Measurements from ENCODE around the gene FOXRED2.

DNA sequence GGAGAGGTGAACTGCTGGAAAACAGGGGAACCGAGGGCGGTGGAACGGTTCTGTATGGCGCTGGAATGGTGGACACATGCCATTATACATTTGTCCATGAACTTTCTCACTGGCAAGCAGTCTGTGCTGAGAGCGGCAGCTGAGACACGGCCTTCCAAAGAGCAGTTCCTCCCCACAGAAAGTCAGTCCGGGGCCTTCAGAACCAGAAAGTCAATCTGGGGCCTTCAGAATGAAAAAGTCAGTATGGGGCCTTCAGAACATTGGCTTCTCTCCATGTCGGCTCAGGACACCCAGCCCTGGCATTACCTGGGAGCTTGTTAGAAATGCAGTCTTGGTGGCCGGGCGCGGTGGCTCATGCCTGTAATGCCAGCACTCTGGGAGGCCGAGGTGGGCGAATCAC lies 34.2 kb downstream of the FOXRED2 start:
- TF ChIP-seq, protein P1, sequence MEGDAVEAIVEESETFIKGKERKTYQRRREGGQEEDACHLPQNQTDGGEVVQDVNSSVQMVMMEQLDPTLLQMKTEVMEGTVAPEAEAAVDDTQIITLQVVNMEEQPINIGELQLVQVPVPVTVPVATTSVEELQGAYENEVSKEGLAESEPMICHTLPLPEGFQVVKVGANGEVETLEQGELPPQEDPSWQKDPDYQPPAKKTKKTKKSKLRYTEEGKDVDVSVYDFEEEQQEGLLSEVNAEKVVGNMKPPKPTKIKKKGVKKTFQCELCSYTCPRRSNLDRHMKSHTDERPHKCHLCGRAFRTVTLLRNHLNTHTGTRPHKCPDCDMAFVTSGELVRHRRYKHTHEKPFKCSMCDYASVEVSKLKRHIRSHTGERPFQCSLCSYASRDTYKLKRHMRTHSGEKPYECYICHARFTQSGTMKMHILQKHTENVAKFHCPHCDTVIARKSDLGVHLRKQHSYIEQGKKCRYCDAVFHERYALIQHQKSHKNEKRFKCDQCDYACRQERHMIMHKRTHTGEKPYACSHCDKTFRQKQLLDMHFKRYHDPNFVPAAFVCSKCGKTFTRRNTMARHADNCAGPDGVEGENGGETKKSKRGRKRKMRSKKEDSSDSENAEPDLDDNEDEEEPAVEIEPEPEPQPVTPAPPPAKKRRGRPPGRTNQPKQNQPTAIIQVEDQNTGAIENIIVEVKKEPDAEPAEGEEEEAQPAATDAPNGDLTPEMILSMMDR (IDR thresholded peaks at IDR 0.05) = no peak
- TF ChIP-seq, protein P2, sequence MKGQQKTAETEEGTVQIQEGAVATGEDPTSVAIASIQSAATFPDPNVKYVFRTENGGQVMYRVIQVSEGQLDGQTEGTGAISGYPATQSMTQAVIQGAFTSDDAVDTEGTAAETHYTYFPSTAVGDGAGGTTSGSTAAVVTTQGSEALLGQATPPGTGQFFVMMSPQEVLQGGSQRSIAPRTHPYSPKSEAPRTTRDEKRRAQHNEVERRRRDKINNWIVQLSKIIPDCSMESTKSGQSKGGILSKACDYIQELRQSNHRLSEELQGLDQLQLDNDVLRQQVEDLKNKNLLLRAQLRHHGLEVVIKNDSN (IDR thresholded peaks at IDR 0.05; ENCODE audit: borderline replicate concordance, low read depth) = no peak
- TF ChIP-seq RAD21 (IDR thresholded peaks at IDR 0.05; ENCODE audit: low read length) = no peak
- no peak for TF ChIP-seq GATA2 (CRISPR knock-in tag; IDR thresholded peaks at IDR 0.05)
- TF ChIP-seq FOXM1 (IDR thresholded peaks at IDR 0.05; ENCODE audit: low read depth) = no peak
- no peak for TF ChIP-seq POLR2AphosphoS5 (IDR thresholded peaks at IDR 0.05; ENCODE audit: low read depth, low read length)
- no peak for TF ChIP-seq NFIC (IDR thresholded peaks at IDR 0.05; ENCODE audit: borderline replicate concordance)

Data from SK-N-SH (cell line).